Bronchial epithelial cell (primary cell): Measurements from ENCODE around the gene SEL1L. TPM values are rescaled to one million over a fixed set of nuclear protein-coding genes. Genes with fewer than 3 reads are reported as not detected.

Experiments used
- DNase-seq: peaks from one replicate; pipeline ENCODE4 v3.0.0-alpha.2; 2010; ENCODE audit warnings: low read depth
- FAIRE-seq: peaks from 2 replicates; lab custom pipeline; 2011; peaks lifted over from hg19 to GRCh38; lab: Jason Lieb, UNC
- H3K27me3 ChIP-seq: 2 replicates; pipeline ENCODE4 v1.5.1; 2011; ENCODE audit warnings: low read length; ENCODE audit not compliant: control insufficient read depth, insufficient read depth
- H3K36me3 ChIP-seq: 2 replicates; pipeline ENCODE4 v1.5.1; 2011; ENCODE audit warnings: low read length; ENCODE audit not compliant: control insufficient read depth, insufficient read depth
- H3K4me3 ChIP-seq: 2 replicates; pipeline ENCODE4 v1.5.1; 2011; ENCODE audit warnings: mild to moderate bottlenecking, low read depth, low read length, control low read depth
- CTCF ChIP-seq: IDR thresholded peaks from 2 replicates; pipeline ENCODE4 v1.5.1; 2011; ENCODE audit warnings: mild to moderate bottlenecking, moderate library complexity, low read length, control low read depth, inconsistent platforms; ENCODE audit not compliant: insufficient read depth, severe bottlenecking
- total RNA-seq: library from RNA; depleted of rRNA; stranded (reverse); fragments of >200 nt; gene quantifications from 2 replicates; pipeline ENCODE4 v1.2.1, GENCODE V29; 2014

The SEL1L gene
- total RNA-seq, 1 donor from 2014 or later, result 128 TPM

- FAIRE-seq (no peak), DNase-seq (no peak)
- Histone ChIP-seq H3K4me3 (no peak overlapping the region), H3K27me3 (no peaks in the 10 kb centered on the region), H3K36me3 (no peaks in the 10 kb centered on the region)
- no peak for TF ChIP-seq CTCF
Observed at GRCh38 chr14:81437244-81437643, 96.4 kb downstream of the SEL1L start.

DNA sequence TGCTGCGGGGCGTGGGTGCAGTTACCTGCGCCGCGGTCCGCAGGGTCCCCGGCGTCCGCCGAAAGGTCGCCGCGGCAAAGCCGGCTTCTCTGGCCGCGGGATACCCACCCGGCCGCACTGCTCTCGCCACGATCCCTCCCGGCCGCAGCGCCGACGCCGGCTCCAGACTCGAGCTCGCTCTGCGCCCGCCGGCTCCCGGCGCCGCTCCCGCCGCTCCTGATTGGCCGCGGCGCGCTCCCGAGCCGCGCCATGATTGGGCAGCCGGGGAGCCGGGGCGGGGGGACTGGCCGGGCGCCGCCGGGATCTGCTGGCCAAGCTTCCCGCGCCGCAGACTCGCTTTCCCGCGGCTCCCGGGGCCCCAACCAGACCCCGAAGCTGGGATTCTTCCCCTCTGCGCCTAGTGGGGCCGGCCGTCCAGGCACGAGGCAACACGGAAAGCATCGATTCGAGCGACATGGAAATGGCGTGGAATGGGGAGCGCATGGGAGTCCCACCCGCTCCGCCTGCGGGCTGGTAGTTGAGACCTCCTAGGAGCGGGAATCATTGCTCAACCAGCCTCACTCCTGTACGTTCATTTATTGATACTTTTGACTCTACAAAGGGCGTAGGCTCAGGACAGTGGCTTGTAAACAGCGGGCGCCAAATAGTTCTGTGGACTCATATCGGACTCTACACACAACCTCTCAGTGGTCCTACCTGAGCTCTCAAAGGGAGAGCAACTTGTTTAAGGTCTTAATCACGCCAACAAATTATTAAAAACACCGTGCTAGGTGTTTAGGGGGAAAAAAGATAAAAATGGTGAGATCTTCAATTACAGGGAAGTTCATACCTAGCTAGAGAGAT is 97.1 kb downstream of the SEL1L start:
- peak overlapping the region; percentile 52 for H3K4me3 ChIP-seq
- H3K27me3 ChIP-seq, result no peaks in the 10 kb centered on the region
- DNase-seq, result peak; percentile 51
- no peak for TF ChIP-seq CTCF
- FAIRE-seq, result no peak
- no peaks in the 10 kb centered on the region for H3K36me3 ChIP-seq

GRCh38 chr14:81435391-81436295 is 98.0 kb downstream of the SEL1L start:
- no peak for FAIRE-seq

GRCh38 chr14:81435048-81435390 is 98.6 kb downstream of the SEL1L start:
- no peak for FAIRE-seq
- no peak for TF ChIP-seq CTCF
- DNase-seq, result no peak
- no peaks in the 10 kb centered on the region for H3K27me3 ChIP-seq
- H3K36me3 ChIP-seq, result no peaks in the 10 kb centered on the region
- H3K4me3 ChIP-seq, result peak overlapping the region; percentile 52

More at GRCh38 chr14:81435391-81436295, 98.0 kb downstream of the SEL1L start:
- no peaks in the 10 kb centered on the region for H3K27me3 ChIP-seq
- no peak for TF ChIP-seq CTCF
- peak overlapping the region; percentile 52 for H3K4me3 ChIP-seq
- DNase-seq, result peak; percentile 72
- H3K36me3 ChIP-seq, result no peaks in the 10 kb centered on the region

- no peaks in the 10 kb centered on the region for H3K27me3 ChIP-seq
- TF ChIP-seq CTCF, result no peak
- no peak for FAIRE-seq
- no peak for DNase-seq
- no peak overlapping the region for H3K4me3 ChIP-seq
- H3K36me3 ChIP-seq, result no peaks in the 10 kb centered on the region
Observed at GRCh38 chr14:81434230-81434629, 99.4 kb downstream of the SEL1L start.
